SK-N-SH (cell line): Measurements from ENCODE around the gene SLC10A4. TPM values are rescaled to one million over a fixed set of nuclear protein-coding genes. Genes with fewer than 3 reads are reported as not detected.

Experiments used
- CTCF ChIA-PET: fragments of 300-600, 350-600 bp; formaldehyde crosslinking; extraction: SDS; loops from one replicate; lab custom pipeline; 2021; lab: Yijun Ruan, JAX
- POLR2A ChIA-PET: fragments of 350-600 bp; sonication (Branson Sonifier 250); formaldehyde crosslinking; extraction: SDS; loops from one replicate; lab custom pipeline; 2020; ENCODE audit warnings: antibody characterized with exemption, inconsistent platforms; lab: Yijun Ruan, JAX
- DNase-seq: peaks from one replicate; pipeline ENCODE4 v3.0.0; 2012
- H2AFZ ChIP-seq: fragments of 200-600 bp; sonication (generic); 2 replicates; pipeline ENCODE4 v1.8.1; 2016; ENCODE audit warnings: antibody characterized with exemption, mild to moderate bottlenecking, low read depth
- H3F3A ChIP-seq: fragments of 200-600 bp; sonication (generic); replicated peaks from 2 replicates; pipeline ENCODE3; 2016; ENCODE audit warnings: antibody characterized with exemption, mild to moderate bottlenecking; ENCODE audit not compliant: insufficient read depth
- H3K27ac ChIP-seq, 2 experiments: fragments of 200-500 bp in 1 of 2; fragments of 200-600 bp in 1 of 2; sonication (Bioruptor generic) in 1 of 2; sonication (generic), shearing (Covaris generic) in 1 of 2; 2 replicates each; pipeline versions ENCODE4 v1.5.1 to v1.6.1; 2014 to 2016; ENCODE audit warnings: low read depth in 2 of 2, inconsistent platforms in 1 of 2, low read length in 1 of 2, mild to moderate bottlenecking in 1 of 2, mixed read lengths in 1 of 2
- H3K27me3 ChIP-seq: fragments of 200-600 bp; sonication (generic), shearing (Covaris generic); 2 replicates; pipeline ENCODE4 v1.6.1; 2016; ENCODE audit warnings: mixed run types; ENCODE audit not compliant: insufficient read depth
- H3K36me3 ChIP-seq, 2 experiments: fragments of 200-500 bp in 1 of 2; fragments of 200-600 bp in 1 of 2; sonication (Bioruptor generic) in 1 of 2; sonication (generic) in 1 of 2; replicated peaks in 1 of 2; 2 replicates each; pipeline versions ENCODE3 to v1.5.1; 2014 to 2016; ENCODE audit warnings: low read length in 1 of 2, mild to moderate bottlenecking in 1 of 2; ENCODE audit not compliant: insufficient read depth in 2 of 2, control insufficient read depth in 1 of 2
- H3K4me1 ChIP-seq, 2 experiments: fragments of 200-500 bp in 1 of 2; fragments of 200-600 bp in 1 of 2; sonication (Bioruptor generic) in 1 of 2; sonication (generic), shearing (Covaris generic) in 1 of 2; 2 replicates each; pipeline versions ENCODE4 v1.5.1 to v1.6.1; 2014 to 2016; ENCODE audit warnings: low read depth in 1 of 2, low read length in 1 of 2, mixed run types in 1 of 2; ENCODE audit not compliant: insufficient read depth in 2 of 2, control insufficient read depth in 1 of 2
- H3K4me2 ChIP-seq: fragments of 200-600 bp; sonication (generic), shearing (Covaris generic); 2 replicates; pipeline ENCODE4 v1.6.1; 2017; ENCODE audit warnings: mixed run types
- H3K4me3 ChIP-seq, 2 experiments: fragments of 200-500 bp in 1 of 2; fragments of 200-600 bp in 1 of 2; sonication (Bioruptor generic) in 1 of 2; sonication (generic), shearing (Covaris generic) in 1 of 2; 2 replicates each; pipeline versions ENCODE4 v1.5.1 to v1.8.1; 2014 to 2016; ENCODE audit warnings: low read depth in 2 of 2, inconsistent platforms in 1 of 2, low read length in 1 of 2, mild to moderate bottlenecking in 1 of 2, mixed read lengths in 1 of 2, moderate library complexity in 1 of 2
- H3K79me2 ChIP-seq: fragments of 200-600 bp; sonication (generic); 2 replicates; pipeline ENCODE4 v1.8.1; 2017; ENCODE audit warnings: mild to moderate bottlenecking; ENCODE audit not compliant: insufficient read depth
- H3K9ac ChIP-seq: fragments of 200-600 bp; sonication (generic); 2 replicates; pipeline ENCODE4 v1.6.1; 2017; ENCODE audit warnings: mixed run types
- H3K9me2 ChIP-seq: fragments of 200-600 bp; sonication (generic); 2 replicates; pipeline ENCODE4 v1.6.1; 2017; ENCODE audit warnings: mixed run types
- H3K9me3 ChIP-seq: fragments of 200-600 bp; sonication (generic); 2 replicates; pipeline ENCODE4 v1.6.1; 2017; ENCODE audit warnings: mixed run types, mild to moderate bottlenecking, moderate library complexity
- H4K20me1 ChIP-seq: fragments of 200-600 bp; sonication (generic); 2 replicates; pipeline ENCODE4 v1.6.1; 2017; ENCODE audit warnings: mild to moderate bottlenecking, mixed run types; ENCODE audit not compliant: insufficient read depth
- EP300 ChIP-seq, 2 experiments: IDR thresholded peaks; 2 replicates each; pipeline versions ENCODE4 v1.4.0 to v1.6.1; 2012; ENCODE audit warnings: borderline replicate concordance in 1 of 2, low read depth in 1 of 2, low read length in 1 of 2
- EZH2phosphoT487 ChIP-seq: fragments of 200-600 bp; sonication (generic); IDR thresholded peaks from 2 replicates; pipeline ENCODE4 v1.6.1; 2017; ENCODE audit warnings: low read depth, mixed run types, mild to moderate bottlenecking, antibody characterized with exemption, moderate library complexity, borderline replicate concordance
- FOXJ3 ChIP-seq: sonication (generic); formaldehyde crosslinking; IDR thresholded peaks from 2 replicates; pipeline ENCODE4 v1.5.1; 2020; ENCODE audit warnings: mild to moderate bottlenecking, missing genetic modification reagents
- FOXM1 ChIP-seq: IDR thresholded peaks from 2 replicates; pipeline ENCODE4 v1.4.0; 2012; ENCODE audit warnings: low read depth, mild to moderate bottlenecking
- GABPA ChIP-seq: IDR thresholded peaks from 2 replicates; pipeline ENCODE4 v1.4.0; 2012; ENCODE audit warnings: low read depth, mild to moderate bottlenecking
- JUND ChIP-seq: IDR thresholded peaks from 2 replicates; pipeline ENCODE4 v1.4.0; 2012
- MAX ChIP-seq: IDR thresholded peaks from 2 replicates; pipeline ENCODE4 v1.4.0; 2012; ENCODE audit warnings: low read depth
- MEF2A ChIP-seq: IDR thresholded peaks from 2 replicates; pipeline ENCODE4 v1.4.0; 2012; ENCODE audit warnings: low read depth, borderline replicate concordance
- NFIC ChIP-seq: IDR thresholded peaks from 2 replicates; pipeline ENCODE4 v1.4.0; 2012; ENCODE audit warnings: borderline replicate concordance
- POLR2AphosphoS5 ChIP-seq: IDR thresholded peaks from 2 replicates; pipeline ENCODE4 v1.6.1; 2012; ENCODE audit warnings: low read depth, low read length
- RCOR1 ChIP-seq: fragments of 150-350 bp; IDR thresholded peaks from 2 replicates; pipeline ENCODE4 v1.6.1; 2017; ENCODE audit warnings: antibody characterized with exemption, low read length
- SIN3A ChIP-seq: IDR thresholded peaks from 2 replicates; pipeline ENCODE4 v1.6.1; 2012; ENCODE audit warnings: low read depth, mild to moderate bottlenecking, low read length, moderate library complexity, borderline replicate concordance
- SMC3 ChIP-seq: IDR thresholded peaks from 2 replicates; pipeline ENCODE4 v1.6.1; 2012; ENCODE audit warnings: low read depth, low read length, improper control_type of control experiment
- TAF1 ChIP-seq: IDR thresholded peaks from 2 replicates; pipeline ENCODE4 v1.6.1; 2012; ENCODE audit warnings: low read depth, mild to moderate bottlenecking, low read length, moderate library complexity, borderline replicate concordance
- TEAD4 ChIP-seq: IDR thresholded peaks from 2 replicates; pipeline ENCODE4 v1.4.0; 2012; ENCODE audit warnings: mild to moderate bottlenecking, borderline replicate concordance; ENCODE audit not compliant: insufficient read depth
- USF2 ChIP-seq: fragments of 150-350 bp; IDR thresholded peaks from 2 replicates; pipeline ENCODE4 v1.6.1; 2017; ENCODE audit warnings: antibody characterized with exemption, low read length, low read depth, borderline replicate concordance
- YY1 ChIP-seq: IDR thresholded peaks from 2 replicates; pipeline ENCODE4 v1.4.0; 2012; ENCODE audit warnings: low read depth, mild to moderate bottlenecking
- WGBS: methylation state at CpG from one replicate; pipeline ENCODE4 v1.1.6; 2017; ENCODE audit warnings: low lambda C conversion rate; 5-methylcytosine and 5-hydroxymethylcytosine counted together
- polyA plus RNA-seq, 3 experiments: library from polyadenylated mRNA; depleted of rRNA; stranded (reverse); fragments of >200 nt; gene quantifications; 2 replicates each; pipeline ENCODE4 v1.2.3, GENCODE V29; 2012
- TF ChIP-seq, protein P1 (sequence below): fragments of 200-600 bp; sonication (generic); IDR thresholded peaks from 2 replicates; pipeline ENCODE4 v1.6.1; 2017; ENCODE audit warnings: antibody characterized with exemption, mild to moderate bottlenecking, moderate library complexity
- TF ChIP-seq, protein P2 (sequence below): IDR thresholded peaks from 2 replicates; pipeline ENCODE4 v1.6.1; 2012; ENCODE audit warnings: mild to moderate bottlenecking, low read depth, low read length, moderate library complexity

Gene SLC10A4
- polyA plus RNA-seq, 1 of the 3 experiments (the other 2 are of a cell fraction), result 2.5 TPM

DNA sequence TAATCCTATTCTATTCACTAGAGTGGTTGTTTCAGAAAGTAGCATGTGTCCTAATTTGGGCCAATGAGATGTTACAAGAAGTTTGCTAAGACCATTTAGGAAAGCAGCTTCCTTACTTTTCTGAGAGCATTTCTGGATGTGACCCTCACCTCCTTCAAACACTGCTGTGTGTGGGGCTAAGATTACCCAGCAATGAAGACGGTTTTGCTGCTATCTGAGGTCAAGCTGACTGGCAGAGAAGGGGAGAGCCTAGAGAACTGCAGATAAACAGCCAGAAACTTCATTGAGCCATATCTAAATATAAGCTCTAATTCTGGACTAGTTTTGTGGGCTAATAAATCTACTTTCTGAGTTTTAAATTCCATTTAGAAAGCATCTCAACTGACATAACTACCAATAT, 43.3 kb downstream of the SLC10A4 start:
- no peaks in the 10 kb centered on the region for H3K9me3 ChIP-seq
- H3K4me3 ChIP-seq, result no peak overlapping the region
- no peak overlapping the region for H3K4me2 ChIP-seq
- no peaks in the 10 kb centered on the region for H3K9me2 ChIP-seq
- peaks cover 68 to 88% of the 10 kb centered on the region in 2 experiments for H3K36me3 ChIP-seq
- no peaks in the 10 kb centered on the region for H4K20me1 ChIP-seq
- H3K27ac ChIP-seq, result no peak overlapping the region
- H2AFZ ChIP-seq, result no peak overlapping the region
- 100% methylated on average over 1 of the region's 1 CpG for WGBS
- TF ChIP-seq, protein P1, sequence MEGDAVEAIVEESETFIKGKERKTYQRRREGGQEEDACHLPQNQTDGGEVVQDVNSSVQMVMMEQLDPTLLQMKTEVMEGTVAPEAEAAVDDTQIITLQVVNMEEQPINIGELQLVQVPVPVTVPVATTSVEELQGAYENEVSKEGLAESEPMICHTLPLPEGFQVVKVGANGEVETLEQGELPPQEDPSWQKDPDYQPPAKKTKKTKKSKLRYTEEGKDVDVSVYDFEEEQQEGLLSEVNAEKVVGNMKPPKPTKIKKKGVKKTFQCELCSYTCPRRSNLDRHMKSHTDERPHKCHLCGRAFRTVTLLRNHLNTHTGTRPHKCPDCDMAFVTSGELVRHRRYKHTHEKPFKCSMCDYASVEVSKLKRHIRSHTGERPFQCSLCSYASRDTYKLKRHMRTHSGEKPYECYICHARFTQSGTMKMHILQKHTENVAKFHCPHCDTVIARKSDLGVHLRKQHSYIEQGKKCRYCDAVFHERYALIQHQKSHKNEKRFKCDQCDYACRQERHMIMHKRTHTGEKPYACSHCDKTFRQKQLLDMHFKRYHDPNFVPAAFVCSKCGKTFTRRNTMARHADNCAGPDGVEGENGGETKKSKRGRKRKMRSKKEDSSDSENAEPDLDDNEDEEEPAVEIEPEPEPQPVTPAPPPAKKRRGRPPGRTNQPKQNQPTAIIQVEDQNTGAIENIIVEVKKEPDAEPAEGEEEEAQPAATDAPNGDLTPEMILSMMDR, result no peak
- no peak for TF ChIP-seq SMC3
- no peak for TF ChIP-seq YY1
- no peak for TF ChIP-seq POLR2AphosphoS5
- TF ChIP-seq, protein P2, sequence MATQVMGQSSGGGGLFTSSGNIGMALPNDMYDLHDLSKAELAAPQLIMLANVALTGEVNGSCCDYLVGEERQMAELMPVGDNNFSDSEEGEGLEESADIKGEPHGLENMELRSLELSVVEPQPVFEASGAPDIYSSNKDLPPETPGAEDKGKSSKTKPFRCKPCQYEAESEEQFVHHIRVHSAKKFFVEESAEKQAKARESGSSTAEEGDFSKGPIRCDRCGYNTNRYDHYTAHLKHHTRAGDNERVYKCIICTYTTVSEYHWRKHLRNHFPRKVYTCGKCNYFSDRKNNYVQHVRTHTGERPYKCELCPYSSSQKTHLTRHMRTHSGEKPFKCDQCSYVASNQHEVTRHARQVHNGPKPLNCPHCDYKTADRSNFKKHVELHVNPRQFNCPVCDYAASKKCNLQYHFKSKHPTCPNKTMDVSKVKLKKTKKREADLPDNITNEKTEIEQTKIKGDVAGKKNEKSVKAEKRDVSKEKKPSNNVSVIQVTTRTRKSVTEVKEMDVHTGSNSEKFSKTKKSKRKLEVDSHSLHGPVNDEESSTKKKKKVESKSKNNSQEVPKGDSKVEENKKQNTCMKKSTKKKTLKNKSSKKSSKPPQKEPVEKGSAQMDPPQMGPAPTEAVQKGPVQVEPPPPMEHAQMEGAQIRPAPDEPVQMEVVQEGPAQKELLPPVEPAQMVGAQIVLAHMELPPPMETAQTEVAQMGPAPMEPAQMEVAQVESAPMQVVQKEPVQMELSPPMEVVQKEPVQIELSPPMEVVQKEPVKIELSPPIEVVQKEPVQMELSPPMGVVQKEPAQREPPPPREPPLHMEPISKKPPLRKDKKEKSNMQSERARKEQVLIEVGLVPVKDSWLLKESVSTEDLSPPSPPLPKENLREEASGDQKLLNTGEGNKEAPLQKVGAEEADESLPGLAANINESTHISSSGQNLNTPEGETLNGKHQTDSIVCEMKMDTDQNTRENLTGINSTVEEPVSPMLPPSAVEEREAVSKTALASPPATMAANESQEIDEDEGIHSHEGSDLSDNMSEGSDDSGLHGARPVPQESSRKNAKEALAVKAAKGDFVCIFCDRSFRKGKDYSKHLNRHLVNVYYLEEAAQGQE, result no peak
- TF ChIP-seq JUND, result no peak
- no peak for TF ChIP-seq SIN3A
- H3K4me1 ChIP-seq, result no peaks in the 10 kb centered on the region
- H3K9ac ChIP-seq, result no peak overlapping the region
- no peaks in the 10 kb centered on the region for H3K27me3 ChIP-seq
- ChIA-PET CTCF (interaction anchor here (1.4 to 3.1 kb wide), 3 partner anchors 10 to 20 kb away, joined by 3 to 16 read pairs (median 4); no protein-coding TSS in a partner anchor), POLR2A (no interaction called here)
- no peak for DNase-seq
- no peaks in the 10 kb centered on the region for H3K79me2 ChIP-seq
- no peaks in the 10 kb centered on the region for H3F3A ChIP-seq

- Histone ChIP-seq H3K79me2 (no peaks in the 10 kb centered on the region), H3K4me2 (no peak overlapping the region), H3K27me3 (no peaks in the 10 kb centered on the region), H3K36me3 (peaks cover 65 to 75% of the 10 kb centered on the region in 2 experiments), H2AFZ (no peak overlapping the region), H3K9ac (no peak overlapping the region), H3K9me2 (no peaks in the 10 kb centered on the region), H4K20me1 (no peaks in the 10 kb centered on the region), H3K4me1 (no peaks in the 10 kb centered on the region; a peak in 2 of 4 replicates), H3K4me3 (no peak overlapping the region), H3K9me3 (no peaks in the 10 kb centered on the region), H3F3A (no peaks in the 10 kb centered on the region), H3K27ac (no peak overlapping the region)
- no peak for DNase-seq
- POLR2A ChIA-PET, result no interaction called here
- CTCF ChIA-PET, result interaction anchor here (6.9 kb wide), 1 partner anchor 8 kb away, joined by 37 read pairs; no protein-coding TSS in a partner anchor
- TF ChIP-seq EP300 (IDR thresholded peaks at IDR 0.05; ENCODE audit: borderline replicate concordance in 1 of 2, low read depth in 1 of 2, low read length in 1 of 2) (no peak), MAX (no peak), GABPA (no peak), NFIC (no peak), USF2 (no peak), MEF2A (no peak), TAF1 (no peak), SMC3 (no peak), RCOR1 (no peak), TEAD4 (no peak), FOXJ3 (CRISPR knock-in tag) (no peak), EZH2phosphoT487 (no peak), FOXM1 (no peak)
- TF ChIP-seq, protein P1, result no peak
Measured at GRCh38 chr4:48538358-48538757, 55.2 kb downstream of the SLC10A4 start.
